HPDE6-E6E7 (cell line): Measurements from ENCODE around the gene GNB1.

Experiments
- DNase-seq: peaks from one replicate; pipeline ENCODE4 v3.0.0; 2011; ENCODE audit warnings: missing footprints; ENCODE audit errors: extremely low spot score

The GNB1 gene

DNA sequence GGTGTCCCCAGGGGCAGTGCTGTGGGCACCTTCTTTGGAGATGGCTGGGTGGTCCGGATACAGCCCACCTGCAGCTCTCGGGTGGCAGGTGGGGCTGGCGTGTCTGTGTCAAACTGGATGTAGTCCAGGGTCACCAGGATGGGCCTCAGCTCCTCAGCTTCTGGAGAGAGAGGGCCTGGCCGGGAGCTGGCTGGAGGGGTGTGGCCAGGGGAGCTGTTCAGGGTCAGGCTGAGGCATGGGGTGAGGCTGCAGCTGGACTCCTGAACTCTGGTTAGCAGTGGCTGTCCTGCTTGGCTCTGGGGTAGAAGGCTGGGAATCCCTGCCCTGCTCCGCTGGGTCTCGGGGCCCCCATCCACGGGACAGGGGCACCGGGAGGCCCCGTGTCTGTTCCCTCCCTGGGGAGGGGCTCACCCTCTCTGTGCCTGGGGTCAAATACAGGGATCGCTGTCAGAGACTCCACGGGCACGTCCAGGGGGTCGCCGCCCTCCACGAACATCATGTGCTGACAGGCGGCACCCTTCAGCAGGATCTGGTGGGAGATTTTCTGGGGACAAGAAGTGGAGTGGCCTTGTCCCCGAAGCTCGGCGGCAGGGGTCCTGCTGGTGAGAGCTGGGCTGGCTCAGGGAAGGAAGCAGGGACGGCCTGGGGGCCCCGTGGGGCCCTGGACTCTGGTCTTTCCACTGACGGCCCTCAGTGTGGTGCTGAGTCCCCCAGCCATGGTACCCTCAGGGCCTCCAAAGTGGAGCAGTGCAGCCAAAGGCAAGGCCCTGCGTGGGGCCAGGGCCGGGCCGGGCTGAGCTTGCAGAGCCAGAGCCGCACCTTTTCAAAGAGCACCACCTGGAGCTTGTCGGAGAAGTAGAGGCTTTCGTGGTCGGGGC is 32.3 kb upstream of the GNB1 start:
- DNase-seq, result no peak

DNA sequence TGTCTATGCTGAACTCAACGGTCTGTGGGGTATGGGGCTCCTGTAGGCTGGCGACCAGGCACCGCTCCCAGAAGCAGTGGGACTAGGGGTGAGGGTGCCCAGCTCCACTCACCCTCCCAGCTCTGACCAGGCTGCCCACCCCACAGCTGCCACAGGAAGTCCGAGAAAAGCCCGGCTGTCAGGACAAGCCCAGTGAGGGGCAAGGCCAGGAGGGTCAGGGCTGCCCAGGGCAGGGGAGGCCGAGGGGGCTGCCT is 31.7 kb upstream of the GNB1 start:
- DNase-seq, result no peak

DNA sequence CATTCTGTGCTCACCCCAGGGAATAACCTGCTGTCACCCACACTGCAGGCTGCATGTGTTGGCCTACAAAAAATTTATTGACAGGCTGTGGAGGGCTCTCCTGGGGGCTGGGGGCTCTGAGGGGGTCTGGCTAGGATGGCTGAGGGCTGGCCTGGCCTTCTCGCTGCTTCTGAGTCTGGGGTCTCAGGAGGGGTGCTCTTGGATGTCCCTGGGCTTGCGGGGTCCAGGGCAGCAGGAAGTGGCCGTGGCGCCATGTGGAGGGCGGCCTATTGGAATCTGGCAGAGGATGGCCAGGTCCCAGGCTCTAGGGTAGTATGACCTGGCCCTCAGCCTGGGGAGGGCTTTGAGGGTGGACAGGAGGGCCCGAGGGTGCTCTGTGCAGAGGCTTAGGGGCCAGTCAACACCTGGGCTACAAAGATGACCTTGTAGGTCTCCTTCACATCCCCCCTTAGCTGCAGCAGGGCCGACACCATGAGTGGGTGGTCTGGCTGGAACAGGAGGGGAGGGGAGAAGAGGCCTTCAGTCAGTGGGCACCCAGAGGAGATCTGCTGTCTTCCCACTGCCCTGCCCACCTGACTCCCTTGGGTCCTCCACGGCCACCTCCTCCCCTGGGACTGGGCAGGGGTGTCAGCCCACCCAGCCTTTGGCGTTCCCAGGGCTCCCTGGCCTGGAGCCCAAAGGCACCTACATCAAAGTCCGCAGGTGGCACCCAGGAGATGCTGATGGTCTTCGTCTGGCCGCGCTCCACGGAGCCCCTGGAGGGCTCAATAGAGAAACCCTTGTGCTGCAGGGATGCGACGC is 31.2 kb upstream of the GNB1 start:
- no peak for DNase-seq

DNA sequence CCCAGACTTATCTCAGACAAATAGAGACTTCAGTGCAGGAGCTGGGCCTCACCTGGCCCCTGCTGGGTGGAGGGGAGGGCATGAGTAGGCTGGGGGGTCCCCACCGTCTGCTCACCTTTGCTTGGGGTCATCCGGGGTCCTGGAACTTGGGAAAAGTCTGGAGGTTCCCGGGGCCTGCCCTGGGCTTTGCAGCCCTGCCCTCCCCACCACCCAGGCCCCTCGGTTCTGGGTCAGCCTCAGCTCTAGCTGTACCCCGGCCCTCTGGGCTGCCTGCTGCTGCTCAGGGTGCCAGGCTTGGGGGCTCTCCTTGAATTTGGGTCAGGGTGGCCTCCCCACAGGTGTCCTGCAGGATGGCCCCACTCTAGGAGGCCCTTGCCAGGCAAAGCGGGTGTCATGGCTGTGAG is 30.6 kb upstream of the GNB1 start:
- no peak for DNase-seq

DNA sequence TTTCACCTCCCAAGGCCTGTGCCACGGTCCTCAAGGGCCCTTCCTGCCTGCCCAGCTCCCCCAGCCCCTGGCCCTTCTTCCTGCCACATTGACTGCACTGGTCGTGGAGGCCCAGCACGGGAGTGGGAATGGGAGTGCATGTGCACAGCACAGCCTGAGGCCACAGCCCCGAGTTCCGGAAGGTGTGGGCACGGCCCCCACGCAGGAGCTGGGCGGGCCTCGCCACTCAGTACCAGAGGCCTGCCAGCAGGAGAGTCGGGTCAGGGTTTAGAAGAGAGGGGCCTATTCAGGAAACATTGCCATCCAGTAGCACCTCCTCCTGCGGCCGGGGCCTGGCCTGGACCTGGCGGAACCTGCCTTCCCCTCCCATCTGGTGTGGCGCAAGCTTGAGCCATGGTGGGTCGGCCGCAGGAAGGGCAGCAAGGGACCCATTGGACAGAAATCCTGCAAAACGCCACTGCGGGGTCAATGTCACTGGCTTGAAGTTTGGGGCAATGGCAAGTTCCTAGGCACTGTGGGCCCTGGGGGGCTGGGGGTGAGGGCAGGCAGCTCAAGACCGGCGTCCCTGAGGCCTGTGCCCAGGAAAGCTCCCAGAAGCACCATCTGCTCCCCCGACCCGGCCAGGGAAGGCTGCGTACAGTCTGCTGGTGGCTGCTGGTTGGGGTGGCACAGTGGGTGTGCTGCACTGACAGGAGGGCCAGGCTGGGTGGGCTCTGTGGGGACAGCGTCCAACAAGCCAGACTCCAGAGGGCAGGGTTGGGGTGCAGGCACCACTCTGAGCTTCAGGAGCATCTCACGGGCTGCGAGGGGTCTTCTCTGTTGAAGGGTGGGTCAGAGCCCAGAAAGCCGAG is 29.9 kb upstream of the GNB1 start:
- DNase-seq, result no peak

DNA sequence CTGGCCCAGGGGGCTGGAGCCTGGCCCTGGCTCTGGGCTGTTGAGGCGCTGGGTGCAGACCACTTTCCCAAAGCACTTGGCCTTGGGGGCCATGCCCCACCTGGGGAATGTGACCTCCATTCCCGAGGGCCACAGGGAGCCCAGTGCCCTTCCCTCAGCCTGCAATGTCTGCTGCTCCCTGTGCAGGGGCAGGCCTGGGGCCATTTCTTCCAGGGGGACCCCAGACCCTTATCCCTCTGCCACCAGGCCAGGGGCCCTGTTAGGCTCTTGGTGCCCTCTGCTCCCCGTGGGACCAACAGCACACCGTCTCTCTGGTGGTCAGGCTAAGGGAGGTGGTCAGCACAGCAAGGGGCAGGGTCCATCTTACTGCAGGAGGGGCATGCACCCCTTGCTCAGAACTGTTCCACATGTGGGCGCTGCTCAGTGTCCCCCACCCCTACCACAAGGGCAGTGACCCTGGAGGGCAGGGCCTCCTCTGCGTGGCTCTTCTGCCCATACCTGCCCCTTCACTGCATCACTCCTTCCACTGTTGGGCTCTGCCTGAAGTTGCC is 29.2 kb upstream of the GNB1 start:
- no peak for DNase-seq

DNA sequence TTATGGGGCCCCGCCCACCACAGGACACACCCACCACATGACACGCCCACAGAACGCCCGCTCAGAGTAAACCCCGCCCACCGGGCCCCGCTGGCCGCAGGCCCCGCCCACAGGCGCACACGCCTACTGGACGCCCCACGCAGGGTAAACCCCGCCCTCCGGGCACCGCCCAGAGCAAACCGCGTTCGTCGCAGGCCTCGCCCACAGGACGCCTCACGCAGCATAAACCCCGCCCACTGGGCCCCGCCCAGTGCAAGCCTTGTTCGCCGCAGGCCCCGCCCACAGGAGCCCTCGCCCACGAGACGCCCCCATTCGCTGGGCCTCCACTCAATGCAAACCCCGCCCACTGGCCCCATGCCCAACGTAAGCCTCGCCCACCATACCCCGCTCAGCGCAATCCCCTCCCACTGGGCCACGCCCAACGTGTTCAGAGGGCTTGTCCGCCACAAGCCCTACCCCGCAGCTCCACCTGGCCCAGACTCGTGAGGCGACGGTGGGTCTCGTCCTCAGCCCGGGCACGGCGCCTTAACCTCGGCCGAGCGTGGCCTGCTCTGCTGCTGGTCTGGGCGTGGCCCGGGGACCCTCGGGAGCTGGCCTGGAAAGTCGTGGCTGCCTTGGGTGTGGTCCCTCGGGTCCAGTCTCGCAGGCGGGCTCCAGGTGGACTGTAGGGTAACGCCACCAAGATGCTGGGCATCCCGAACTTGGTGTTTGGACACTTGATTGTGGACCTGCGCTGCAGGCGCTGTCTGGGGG is 28.6 kb upstream of the GNB1 start:
- DNase-seq, result peak; percentile 99

DNA sequence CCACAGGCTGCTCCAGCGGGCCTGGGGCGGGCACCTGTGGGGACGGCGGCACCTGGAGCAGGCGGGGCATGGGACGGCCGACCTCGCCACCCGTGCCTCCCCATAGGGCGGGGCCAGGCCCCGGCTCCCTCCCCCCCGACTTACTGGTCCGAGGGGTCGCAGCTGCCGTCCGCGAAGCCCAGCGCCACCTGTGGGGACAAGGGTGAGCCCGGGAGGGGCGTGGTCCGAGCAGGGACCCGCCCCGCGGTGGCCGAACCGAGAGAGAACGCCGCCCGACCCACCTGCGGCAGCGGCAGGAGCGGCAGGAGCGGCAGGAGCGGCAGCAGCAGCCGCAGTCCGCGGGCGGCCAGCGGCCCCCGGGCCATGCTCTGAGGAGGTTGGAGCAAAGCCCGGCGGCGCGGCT is 28.0 kb upstream of the GNB1 start, which contains the start of gene TMEM52:
Gene TMEM52, minus strand, starts transcription at position 379 of the 403 bp plus-strand sequence. Its CDS starts 14 bp downstream, at position 365.
- no peak for DNase-seq

DNA sequence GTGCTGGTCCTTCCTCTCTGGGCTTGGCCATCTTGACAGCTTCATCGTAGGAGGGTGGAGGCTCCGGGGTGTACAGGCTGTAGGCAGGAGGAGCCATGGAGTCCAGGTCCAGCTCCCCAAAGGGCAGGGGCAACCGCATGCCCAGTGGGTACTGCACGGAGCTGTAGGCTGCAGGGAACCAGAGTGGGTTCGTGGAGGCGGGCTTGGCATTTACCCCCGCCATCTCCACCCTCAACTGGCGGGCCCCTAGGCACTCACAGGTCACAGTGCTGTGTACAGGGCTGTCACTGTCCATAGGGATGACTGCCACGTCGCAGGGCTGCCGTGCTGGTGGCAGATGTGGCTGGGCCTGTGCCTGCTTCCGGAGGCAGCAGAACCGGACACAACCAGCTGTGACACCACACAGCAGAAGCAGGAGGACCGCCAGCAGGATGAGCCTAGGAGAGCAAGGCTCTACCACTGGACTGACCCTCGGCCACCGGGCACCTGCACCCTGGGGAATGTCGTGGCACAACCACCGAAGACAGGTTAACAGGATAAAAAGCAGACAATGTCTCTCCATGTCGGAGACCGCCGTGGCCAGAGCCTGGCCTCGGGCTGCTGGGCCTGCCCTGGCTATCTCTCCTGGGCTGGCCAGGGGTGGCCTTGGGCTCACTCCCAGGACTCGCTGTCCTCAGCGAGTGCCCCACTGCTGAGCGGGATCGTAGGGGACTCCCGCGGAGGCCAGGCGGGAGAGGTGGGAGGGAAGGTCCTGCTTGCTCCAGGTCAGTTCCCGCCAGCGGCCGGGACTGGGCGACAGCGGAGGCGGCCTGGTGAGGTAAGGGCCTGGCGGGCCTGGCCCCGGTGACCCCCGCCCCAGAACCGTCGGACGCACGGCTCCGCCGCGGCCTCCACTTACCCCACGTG is 27.4 kb upstream of the GNB1 start:
- DNase-seq, result no peak

DNA sequence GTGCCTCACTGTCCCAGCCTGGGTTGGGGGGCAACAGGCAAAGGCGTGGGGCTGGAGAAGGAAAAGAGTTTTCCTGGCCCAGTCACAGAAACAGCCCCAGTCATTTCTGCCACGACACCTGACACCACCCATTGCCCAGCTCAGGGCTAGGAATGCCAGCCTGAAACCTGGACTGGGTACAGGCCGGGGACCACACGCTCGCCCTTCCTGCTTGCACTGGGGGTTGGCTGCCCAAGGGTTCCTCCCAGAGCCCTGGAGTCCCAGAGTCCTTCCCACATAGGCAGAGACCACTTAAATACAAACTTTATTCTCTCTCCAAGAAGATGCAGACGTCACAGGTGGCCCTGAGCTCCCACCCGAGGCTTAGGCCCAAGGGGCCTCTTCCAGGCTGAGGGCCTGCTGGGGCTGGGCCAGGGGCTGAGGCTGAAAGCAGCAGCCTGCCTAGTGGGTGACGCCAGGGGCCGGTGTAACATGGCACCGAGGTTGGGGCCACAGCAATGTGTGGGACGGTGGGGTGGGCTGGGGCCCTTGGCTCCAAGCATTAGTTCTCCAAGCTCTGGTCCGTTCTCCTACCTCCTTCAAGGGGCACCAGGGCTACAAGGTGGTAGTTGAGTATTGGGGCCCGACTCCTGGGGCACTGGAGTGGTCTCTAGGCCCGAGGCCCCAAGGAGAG is 26.6 kb upstream of the GNB1 start:
- no peak for DNase-seq

DNA sequence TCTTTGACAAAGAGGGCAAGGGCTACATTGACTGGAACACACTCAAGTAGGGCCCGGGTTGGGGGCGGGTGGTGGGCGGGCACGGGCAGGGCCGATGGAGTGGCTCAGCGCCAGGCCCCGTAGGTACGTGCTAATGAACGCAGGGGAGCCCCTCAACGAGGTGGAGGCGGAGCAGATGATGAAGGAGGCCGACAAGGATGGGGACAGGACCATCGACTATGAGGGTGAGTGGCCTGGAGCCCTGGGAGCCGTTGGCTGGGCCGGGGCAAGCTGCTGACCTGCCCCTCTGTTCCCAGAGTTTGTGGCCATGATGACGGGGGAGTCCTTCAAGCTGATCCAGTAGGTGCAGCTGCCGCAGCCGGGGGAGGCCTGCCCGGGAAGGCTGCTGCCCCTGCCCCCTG is 26.0 kb upstream of the GNB1 start:
- DNase-seq, result no peak

DNA sequence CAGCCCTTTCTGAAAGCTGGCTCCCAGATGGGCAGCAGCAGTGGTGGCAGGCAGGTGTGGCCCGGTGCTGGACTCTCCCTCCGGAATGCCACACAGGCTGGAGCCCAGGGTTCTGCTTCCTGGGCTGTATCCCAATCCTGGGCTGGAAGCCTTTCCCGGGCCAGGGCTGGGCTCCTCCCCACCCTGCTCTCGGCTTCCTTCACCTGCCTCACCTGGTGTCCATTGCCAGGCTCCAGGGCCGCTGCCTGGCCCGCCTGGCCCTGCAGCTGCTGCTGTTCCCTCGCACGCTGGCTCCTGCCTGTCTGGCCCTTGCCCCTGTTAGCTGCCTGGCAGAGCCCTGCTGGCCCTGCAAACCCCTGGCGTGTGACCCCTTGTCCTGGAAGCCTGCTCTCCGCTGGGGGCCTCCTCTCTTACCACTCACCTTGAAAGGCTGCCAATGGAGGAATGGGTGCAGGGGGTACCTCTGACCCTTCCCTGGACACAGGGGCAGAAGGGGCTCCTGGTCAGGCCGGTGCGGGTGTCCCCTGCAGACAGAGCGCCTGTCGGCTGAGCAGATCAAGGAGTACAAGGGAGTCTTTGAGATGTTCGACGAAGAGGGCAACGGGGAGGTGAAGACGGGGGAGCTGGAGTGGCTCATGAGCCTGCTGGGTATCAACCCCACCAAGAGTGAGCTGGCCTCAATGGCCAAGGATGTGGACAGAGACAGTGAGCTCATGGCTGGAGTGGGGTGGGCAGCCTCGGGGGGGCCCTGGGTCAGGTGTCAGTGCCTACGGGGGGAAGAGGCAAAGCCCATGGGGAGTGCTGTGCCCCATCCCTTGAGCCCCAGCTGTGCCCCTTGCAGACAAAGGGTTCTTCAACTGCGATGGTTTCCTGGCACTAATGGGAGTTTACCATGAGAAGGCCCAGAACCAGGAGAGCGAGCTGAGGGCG is 25.3 kb upstream of the GNB1 start:
- no peak for DNase-seq

DNA sequence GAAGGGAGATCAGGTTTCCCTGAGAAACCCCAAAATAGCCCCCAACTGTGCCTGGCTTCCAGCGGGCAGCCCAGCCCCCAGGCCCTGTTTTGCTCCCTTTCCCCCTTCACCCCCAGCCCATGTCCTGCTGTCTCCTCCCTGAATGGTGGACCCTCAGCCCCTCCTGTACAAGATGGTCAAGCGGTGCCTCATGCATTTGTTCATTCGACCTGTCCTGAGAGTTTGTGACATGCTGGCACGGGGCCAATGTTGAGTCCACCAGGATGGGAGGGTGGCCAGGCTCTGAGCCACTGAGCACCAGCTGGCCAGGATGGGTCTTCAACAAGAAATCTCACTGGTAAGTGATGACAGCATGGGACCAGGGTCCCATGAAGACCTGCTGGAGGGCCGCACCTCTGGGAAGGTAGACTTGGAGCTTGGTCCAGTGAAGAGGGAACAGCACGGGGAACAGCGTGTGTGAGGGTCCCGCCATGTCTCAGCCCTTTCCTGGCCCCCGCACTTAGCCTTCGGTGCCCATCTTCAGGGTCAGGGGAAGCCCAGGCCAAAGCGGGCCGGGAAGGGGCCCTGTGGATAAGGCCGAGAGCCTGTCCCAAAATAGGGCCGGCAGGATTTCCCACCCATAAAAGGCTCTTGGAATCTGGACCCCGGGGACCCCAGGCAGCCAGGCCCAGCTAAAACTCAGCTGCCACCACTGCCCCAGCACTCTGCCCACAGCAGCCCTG is 24.2 kb upstream of the GNB1 start, which contains the start of gene CALML6:
Gene CALML6, plus strand, starts transcription at position 290 of the 722 bp plus-strand sequence. Its CDS starts 21 bp downstream, at position 311.
- no peak for DNase-seq

DNA sequence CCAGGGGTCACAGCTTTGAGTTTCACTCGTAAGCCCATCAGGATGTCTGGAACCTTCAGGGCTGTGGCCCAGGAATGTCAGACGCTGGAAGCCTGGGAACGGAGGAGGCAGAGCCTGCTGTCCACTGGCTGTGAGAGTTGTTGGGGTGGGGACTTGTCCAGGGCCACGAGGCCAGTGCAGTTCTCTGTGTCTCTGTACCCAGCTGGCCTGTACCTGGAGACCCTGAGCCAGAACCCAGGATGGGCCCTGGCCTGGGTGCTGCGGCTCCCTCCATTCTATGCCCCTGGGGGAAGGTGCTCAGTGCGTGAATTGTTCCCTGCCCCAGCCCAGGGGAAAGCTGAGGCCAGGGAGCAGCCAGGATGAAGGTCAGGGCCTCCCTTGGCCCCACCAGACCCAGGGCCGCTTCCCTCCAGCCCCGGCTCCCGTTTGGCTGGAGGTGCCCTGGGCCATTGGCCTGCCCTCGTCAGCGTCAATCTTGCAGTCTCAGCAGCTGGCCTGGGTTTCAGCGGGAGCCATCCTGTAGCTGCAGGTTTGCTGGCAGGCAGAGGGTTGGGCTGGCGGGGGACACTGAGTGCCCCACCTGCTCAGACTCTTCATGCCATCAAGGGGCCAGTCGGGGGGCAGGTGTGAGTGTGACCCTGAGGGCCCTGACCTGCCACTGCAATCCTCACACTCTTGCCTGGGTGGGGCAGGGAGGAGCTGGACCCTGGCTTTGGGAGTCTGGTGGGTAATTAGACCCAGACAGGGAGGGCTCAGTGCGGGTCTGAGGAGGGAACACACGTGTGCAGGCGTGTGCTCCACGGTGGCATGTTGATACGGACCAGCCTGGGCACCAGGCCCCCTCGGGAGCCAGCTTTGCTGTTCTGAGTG is 23.4 kb upstream of the GNB1 start:
- DNase-seq, result no peak

DNA sequence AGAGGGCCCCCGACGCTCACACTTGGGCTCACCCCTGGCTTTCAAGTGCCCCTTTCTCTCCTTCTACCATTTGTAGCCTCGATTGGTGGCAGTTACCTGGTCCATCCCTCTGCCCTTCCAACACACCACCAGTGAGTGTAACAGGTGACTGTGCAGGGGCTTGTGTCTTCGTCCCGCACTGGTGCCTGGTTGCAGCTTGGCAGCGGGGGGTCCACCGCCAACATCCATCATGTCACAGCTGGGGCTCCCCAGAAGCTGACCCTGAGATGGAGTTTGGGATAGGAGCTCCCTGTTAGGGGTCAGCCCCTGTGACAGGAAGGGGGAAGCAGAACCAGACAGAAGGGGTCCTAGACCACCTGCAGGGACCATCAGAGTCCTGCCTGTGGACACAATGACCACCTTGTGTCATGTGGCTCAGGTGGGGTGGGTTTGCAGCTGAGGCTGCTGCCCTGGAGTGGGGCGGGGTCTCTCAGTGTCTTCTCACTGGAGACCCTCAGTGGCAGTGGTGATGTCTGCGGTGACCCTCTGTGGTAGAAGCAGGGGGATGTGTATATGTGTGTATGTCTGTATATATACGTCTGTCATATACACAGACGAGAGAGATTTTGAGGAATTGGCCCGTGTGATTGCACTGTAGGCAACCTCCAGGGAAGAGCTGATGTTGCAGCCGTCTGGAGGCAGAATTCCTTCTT is 20.6 kb upstream of the GNB1 start:
- DNase-seq, result no peak
